ENCODE results near the gene TAF5L.
"Not testable (repeated sequence)": the region's sequence is repeated elsewhere in the genome, so short reads cannot be mapped to it uniquely, and the experiment has no call there.

TAF5L gene

GRCh38 chr1:229641306-229641705, 15.4 kb upstream of the TAF5L start:
- DNase-seq = no peak

- DNase-seq = no peak
Observed at GRCh38 chr1:229640455-229640854, 14.5 kb upstream of the TAF5L start.

DNA sequence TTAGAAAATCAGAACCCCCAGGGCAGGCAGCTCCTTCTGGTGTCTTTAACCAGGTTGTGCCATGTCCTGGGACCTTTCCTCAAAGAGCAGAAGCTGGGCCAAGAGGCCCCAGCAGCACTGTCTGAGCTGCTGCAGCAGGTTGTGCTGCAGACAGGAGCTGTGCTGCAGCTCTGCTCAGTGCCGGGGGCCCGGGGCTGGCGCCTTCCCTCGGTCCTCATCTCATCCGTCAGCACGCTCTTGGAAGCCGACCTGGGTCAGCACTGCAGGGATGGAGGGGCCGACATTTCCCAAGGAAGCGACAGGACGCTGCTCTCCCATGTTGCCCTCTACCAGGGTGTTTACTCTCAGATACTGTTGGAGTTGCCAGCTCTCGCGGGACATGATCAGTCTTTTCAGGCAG, 11.8 kb upstream of the TAF5L start:
- DNase-seq = no peak

GRCh38 chr1:229636042-229636441, 10.1 kb upstream of the TAF5L start:
- DNase-seq = no peak

DNA sequence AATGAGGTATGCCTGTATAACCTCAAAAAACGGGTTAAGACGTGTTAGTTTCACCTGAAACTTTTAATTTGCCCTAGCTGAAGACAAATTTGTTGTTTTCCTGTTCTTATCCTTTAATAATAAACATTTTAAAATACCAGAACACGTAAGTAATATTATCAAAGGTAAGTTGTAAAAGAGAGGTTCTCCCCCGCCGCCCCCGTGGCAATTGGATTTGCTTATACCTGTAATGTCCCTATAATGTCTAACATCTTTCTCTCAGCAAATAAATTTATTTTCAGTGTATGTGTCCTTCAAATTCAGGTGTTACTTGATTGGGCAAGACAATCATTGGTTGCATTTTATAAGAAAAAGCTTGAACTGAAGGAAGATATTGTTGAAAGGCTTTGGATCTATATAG, 6.0 kb upstream of the TAF5L start:
- no peak for DNase-seq

DNA sequence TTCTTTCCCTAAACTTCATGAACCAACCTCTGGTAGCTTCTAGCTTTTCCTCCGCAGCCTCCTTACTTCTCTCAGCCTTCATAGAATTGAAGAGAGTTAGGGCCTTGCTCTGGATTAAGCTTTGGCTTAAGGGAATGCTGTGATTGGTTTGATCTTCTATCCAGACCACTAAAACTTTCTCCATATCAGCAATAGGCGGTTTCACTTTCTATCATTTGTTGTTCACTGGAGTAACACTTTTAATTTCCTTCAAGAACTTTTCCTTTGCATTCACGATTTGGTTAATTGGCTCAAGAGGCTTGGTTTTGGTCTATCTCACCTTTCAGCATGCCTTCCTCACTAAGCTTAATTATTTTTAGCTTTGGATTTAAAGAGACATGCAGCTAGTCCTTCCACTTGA, 5.2 kb upstream of the TAF5L start:
- no peak for DNase-seq

GRCh38 chr1:229629261-229629660, 3.3 kb upstream of the TAF5L start:
- no peak for DNase-seq

DNA sequence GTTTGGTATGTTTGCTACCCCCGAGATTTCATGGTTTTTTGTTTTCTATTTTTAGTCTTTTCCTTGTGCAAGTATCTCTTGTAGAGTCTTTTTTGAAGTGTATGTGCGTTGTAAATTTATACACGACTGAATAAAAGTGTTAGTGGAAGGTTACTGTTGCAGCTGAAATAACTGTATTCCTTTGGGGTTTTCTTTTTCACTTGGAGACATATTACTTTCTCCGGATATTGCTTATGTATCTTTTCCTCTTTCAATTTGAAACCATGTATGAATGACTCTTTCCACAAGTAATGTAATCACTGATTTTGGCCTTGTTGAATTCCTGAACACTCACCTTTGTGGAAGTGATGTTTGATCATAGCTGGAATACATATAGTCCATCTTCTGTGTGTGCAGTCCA, 1.1 kb upstream of the TAF5L start:
- no peak for DNase-seq

DNA sequence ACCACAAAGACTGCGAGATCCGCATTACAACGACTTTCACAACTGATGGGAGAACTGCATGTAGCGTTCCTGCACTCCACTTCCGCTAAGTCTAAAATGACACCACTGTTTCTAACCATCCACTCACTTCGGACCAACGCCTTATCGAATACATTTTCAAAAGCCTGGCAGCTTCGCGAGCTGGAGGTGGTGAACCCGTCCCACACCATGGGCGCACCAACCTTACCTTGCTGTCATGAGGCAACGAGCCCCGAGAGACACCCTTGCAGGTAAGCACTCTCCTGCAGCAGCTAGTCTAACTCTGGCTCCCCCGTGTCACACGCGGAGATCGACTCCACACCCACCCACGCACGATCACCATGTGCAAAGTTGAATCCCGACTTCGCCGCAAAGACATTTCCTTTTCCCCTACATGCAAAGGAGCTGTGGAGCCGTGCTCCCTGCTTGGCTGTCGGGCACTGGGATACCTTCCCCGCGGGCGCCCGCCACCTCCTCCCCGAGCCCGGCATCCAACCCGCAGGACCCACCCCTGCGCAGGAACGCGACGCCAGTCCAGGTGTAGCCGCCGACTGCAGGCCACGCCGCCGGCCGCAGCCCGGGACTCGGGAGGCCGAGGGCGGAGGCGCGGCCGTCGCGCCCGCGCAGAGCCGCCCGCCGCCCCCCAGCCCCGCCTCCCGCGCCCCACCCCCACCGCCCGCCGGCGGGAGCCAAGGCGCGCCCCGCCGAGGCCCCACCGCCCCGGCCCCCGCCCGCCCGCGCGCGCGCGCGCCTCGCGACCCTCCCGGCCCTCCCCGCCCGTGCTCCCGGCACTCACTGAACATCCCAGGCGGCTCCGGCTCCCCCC, 629 bp downstream of the TAF5L start:
- peak in 1 of 2 donors; percentile 27 for DNase-seq

DNA sequence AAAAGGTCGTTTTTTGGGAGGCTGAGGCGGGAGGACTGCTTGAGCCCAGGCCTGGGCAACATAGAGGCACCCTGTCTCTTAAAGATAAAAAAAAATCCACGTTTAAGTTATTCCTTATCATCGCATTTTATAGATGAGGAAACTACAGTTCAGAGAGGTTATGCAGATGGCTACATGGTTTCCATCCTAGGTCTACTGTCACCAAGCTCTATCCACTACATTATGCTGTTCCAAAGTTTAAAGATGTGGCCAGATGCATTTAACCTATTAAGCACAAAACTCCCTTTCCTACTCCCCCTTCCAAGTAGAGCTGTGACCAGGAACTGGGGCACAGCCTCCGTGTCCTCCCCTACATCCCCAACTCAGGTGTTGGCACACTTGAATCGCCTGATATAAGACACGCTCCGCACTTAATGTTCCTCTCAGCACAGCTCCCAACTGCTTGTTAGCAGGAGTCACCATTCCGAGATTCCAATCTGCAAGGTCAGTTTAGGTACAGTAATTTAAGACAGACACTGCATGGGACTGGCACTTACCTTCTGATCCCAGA, 1.3 kb downstream of the TAF5L start:
- DNase-seq = no peak

GRCh38 chr1:229623838-229624237, 2.1 kb downstream of the TAF5L start:
- no peak for DNase-seq

DNA sequence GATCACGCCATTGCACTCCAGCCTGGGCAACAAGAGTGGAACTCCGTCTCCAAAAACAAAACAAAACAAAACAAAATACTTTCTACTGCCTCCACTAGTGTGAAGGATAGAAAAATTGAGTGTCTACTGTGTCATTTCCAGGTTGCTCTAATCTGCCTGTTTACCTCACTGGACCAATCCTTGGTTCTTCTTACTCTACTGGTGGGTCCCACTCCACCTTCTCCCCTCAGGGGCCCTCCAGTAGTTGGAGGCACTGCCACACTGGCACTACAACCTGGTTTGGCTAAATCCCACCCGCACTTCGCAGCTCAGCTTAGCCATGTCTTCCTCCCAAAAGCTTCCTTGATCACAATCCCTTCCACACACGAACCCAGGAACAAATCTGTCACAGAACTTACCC, 2.7 kb downstream of the TAF5L start:
- no peak for DNase-seq

DNA sequence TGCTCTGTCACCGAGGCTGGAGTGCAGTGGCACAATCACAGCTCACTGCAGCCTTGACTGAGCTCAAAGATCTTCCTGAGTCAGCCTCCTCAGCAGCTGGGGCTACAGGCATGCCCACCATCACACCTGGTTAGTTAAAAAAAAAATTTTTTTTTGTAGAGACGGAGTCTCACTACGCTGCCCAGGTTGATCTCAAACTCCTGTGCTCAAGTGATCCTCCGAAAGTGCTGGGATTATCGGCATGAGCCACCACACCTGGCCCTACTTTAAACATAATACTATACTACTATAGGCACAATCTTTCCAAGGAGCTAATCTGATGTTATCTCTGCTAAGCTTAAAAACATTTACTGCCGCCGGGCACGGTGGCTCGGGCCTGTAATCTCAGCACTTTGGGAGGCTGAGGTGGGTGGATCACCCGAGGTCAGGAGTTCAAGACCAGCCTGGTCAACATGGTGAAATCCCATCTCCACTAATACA, 3.2 kb downstream of the TAF5L start:
- DNase-seq = not testable (repeated sequence)

- no peak for DNase-seq
Observed at GRCh38 chr1:229621663-229622062, 4.3 kb downstream of the TAF5L start.

DNA sequence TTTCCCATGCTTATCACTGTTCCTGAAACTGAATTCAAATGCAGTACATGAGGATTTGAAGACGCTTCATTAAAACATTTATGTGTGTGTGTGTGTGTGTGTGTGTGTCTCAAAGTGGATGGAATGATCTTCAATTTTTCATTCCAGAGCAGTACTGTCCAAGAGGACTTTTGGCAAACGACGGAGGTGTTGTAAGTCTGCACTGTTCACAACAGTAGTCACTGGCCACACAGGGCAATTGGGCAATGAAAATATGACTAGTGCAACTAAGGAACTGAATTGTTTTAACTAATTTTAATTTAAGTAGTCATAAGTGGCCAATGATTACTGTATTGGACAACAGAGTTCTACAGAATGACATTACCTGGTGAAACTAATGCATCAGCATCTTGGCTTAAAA, 5.0 kb downstream of the TAF5L start:
- DNase-seq = no peak

GRCh38 chr1:229619614-229620013, 6.3 kb downstream of the TAF5L start:
- no peak for DNase-seq

- no peak for DNase-seq
Observed at GRCh38 chr1:229619002-229619401, 6.9 kb downstream of the TAF5L start.

GRCh38 chr1:229617351-229618100, 8.4 kb downstream of the TAF5L start:
- no peak for DNase-seq

DNA sequence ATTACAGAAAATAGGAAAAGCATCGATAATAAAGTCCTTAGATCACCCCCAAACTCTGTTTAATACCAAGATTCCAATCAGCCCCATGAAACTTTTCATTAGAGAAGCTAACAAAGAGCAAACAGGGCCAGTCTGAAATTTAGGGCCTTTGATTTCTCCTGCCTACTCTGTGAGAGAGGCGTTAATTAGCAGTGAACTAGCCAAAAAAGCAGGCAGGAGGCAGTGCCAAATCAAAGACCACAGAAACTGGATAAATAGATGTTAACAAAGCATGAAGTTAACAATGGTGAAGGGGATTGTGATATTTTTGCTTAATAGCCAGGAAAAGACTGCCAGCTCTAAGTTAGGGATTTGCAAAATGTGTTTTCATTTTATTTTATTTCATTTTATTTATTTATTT, 11.2 kb downstream of the TAF5L start:
- peak in 1 of 2 donors; percentile 24 for DNase-seq

- DNase-seq = no peak
Observed at GRCh38 chr1:229613938-229614337, 12.0 kb downstream of the TAF5L start.

DNA sequence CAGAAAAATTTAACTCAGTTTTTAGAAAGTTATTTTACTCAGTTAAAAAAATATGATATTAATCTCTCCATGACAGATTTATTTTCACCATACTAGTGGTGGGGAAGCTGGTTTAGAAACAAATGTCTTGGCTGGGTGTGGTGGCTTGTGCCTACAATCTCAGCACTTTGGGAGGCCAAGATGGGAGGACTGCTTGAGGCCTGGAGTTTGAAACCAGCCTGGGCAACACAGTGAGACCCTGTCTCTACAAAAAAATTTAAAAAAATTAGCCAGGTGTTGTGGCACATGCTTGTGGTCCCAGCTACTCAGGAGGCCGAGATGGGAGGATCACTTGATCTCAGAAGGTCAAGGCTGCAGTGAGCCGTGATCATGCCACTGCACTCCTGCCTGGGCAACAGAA, 17.3 kb downstream of the TAF5L start:
- DNase-seq = no peak

DNA sequence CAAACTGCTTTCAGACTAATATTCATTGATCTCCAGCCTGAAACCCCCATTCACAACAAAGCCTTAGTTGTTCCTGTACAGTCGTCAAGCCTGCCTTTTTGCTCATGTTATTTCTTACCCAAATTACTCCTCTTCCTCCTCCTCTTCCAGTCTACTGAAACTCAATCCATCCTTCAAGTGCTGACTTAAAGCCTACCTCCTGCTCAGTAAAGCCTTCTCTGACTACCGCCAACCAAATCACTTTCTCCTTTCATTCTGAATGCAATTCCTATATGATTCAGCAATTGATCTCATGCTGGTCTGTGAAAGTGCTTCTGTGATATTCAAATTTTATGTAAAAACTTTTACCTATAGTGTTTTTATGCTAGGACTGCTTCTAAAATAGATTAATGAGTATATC, 18.6 kb downstream of the TAF5L start:
- no peak for DNase-seq

DNA sequence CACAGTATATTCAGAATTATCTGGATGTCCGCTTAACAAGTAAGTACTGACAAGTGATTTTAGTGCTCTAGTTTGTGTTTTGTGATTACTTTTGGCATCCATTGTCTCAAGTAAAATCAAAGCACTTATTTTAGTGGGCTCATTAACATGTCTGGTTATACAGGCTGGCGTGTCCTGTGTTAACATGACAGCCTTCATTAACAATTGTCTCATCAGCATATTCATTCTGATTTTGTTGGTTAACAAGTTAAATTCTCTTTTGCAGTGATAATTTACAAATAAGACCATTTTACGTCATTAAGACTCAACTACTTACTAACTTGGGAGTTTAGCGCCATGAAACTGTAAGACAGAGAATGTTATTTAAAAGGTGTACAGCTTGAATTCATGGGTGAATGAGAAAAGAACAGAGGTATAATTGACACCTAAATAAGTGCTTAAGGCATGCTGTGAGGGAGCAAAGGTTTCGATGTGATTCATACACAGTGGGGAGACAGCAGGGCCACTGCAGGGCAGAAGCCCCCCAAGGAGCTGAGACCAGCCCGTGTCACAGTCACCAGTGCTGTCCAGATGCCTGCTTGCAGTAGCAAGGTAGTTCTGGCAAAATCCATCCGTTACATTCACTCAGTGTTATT, 22.4 kb downstream of the TAF5L start:
- no peak for DNase-seq

All from hippocampal formation (tissue), 2 donors.